GM23248 (cell line): Measurements from ENCODE around the gene AGER.
"Not testable (repeated sequence)": the region's sequence is repeated elsewhere in the genome, so short reads cannot be mapped to it uniquely, and the experiment has no call there.

ENCODE experiments used
- EZH2 ChIP-seq: fragments of 200-600 bp; sonication (generic); IDR thresholded peaks from 2 replicates; pipeline ENCODE4 v1.6.1; 2018; ENCODE audit warnings: antibody characterized with exemption, mild to moderate bottlenecking; ENCODE audit not compliant: insufficient read depth, poor library complexity, severe bottlenecking
- EZH2phosphoT487 ChIP-seq: fragments of 200-600 bp; sonication (generic); IDR thresholded peaks from 2 replicates; pipeline ENCODE4 v1.6.1; 2018; ENCODE audit warnings: antibody characterized with exemption, moderate library complexity, mild to moderate bottlenecking, low read depth; ENCODE audit not compliant: insufficient read depth

DNA sequence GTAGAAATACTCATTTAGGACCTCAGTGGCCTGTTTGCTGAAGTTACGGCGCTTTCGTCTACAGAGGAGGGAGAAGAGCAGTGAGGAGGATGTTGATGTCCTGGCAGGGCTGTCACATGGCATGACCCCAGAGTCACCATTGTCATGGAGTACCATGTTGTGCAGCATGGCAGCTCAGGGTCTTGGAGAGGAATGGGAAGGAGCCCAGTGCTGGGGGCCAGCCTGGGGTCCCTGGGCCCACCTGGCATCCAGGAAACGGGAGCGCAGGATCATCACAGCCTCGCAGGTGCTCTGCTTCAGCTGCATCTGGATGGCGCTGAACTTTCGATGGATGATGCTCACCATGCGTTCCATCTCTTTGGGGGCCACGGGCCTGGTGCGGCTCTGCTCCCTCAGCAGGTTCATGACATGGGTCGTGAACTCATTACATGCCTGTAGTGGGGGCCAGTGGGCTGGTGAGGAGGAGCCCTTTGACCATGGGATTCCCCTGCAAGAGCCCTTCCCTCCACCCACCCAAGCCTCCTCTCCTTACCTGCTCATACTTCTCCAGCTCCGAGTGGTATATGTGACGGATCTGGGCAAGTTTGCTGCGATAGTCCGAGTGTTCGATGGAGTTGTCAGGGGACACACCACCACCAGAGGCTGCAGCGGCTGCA, 3.8 kb upstream of the AGER start:
- not testable (repeated sequence) for TF ChIP-seq EZH2, EZH2phosphoT487
